Activated CD8-positive, alpha-beta memory T cell treated with anti-CD3 and anti-CD28 coated beads, Interleukin-2, amount 10 ng/mL, durations not matched to agents 7 days and 5 days (primary cell): Measurements from ENCODE around the gene CHD2. TPM values are rescaled to one million over a fixed set of nuclear protein-coding genes. Genes with fewer than 3 reads are reported as not detected.

ENCODE experiments used
- ATAC-seq: fragments of 150-1000 bp; cut with Tn5 transposase; one replicate; pipeline ENCODE4 v1.10.0; 2021; ENCODE audit warnings: moderate library complexity
- CTCF ChIA-PET: fragments of 350-600 bp; sonication (Branson Sonifier 250); formaldehyde crosslinking; loops from one replicate; lab custom pipeline; 2021; ENCODE audit warnings: antibody characterized with exemption; lab: Charles Lee
- DNase-seq: peaks from one replicate; pipeline ENCODE4 v3.0.0-alpha.2; 2020
- H3K27ac Mint-ChIP-seq: one replicate; pipeline ENCODE4 v1.8.0; 2021; ENCODE audit warnings: mild to moderate bottlenecking, mixed read lengths
- H3K27me3 Mint-ChIP-seq: one replicate; pipeline ENCODE4 v1.8.0; 2021; ENCODE audit warnings: mixed read lengths
- H3K36me3 Mint-ChIP-seq: one replicate; pipeline ENCODE4 v1.8.0; 2021; ENCODE audit warnings: mild to moderate bottlenecking, mixed read lengths
- H3K4me1 Mint-ChIP-seq: one replicate; pipeline ENCODE4 v1.8.0; 2021; ENCODE audit warnings: mixed read lengths
- H3K4me3 Mint-ChIP-seq: one replicate; pipeline ENCODE4 v1.8.0; 2021; ENCODE audit warnings: mild to moderate bottlenecking, moderate library complexity, mixed read lengths
- H3K9me3 Mint-ChIP-seq: one replicate; pipeline ENCODE4 v1.8.0; 2022; ENCODE audit warnings: low read depth, mixed read lengths
- total RNA-seq, 2 experiments: library from RNA; stranded (reverse); gene quantifications; one replicate each; pipeline ENCODE4 v1.2.3, GENCODE V29; 2021

CHD2 gene
- total RNA-seq, 2 experiments from 2014 or later: 121 to 151 TPM

DNA sequence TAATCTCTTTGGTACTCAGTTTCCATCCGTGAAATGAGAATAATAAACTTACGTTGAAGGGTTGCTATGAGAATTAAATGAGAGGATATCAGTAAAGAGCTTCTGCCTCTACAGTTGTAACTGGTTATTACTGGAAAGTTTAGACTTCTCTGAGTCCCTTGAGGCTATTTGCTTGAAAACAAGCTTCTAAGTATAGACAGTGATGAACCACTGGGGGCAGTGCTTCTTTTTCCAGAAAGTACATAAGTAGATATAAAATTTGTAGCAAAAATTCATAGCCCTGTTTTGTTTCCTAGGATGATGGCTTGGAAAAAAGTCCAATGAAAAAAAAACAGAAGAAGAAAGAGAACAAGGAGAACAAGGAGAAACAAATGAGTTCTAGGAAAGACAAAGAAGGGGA lies 101.8 kb downstream of the CHD2 start:
- Mint-ChIP-seq H3K9me3 (no peaks in the 10 kb centered on the region), H3K36me3 (peaks cover 75% of the 10 kb centered on the region), H3K27ac (peak overlapping the region; percentile 32), H3K4me3 (no peak overlapping the region), H3K27me3 (no peaks in the 10 kb centered on the region), H3K4me1 (peaks cover 15% of the 10 kb centered on the region)
- no peak for ATAC-seq
- CTCF ChIA-PET: interaction anchor here (1.2 to 1.5 kb wide), 3 partner anchors 10 to 26 kb away, joined by 3 to 4 read pairs (median 4); no protein-coding TSS in a partner anchor
- no peak for DNase-seq

DNA sequence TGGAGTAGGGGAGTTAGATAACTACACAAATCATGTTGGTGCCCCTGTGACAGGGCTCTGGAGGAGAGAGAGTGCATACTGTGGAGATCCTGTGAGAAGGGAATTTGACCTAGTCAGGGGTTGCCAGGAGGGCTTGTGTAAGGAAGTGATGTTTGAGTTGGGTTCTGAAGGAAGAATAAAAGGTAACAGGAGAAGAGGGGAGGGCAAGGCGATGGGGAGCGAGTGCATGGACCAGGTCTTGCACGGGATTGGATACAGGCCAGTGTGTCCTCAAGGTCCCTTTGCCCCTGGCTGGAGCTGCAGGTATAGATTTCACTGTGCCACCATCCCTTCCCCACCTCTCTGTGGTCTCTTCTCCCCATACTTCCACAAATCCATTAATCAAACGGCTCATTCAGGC lies 105.0 kb downstream of the CHD2 start:
- Mint-ChIP-seq H3K9me3 (no peaks in the 10 kb centered on the region), H3K4me1 (no peaks in the 10 kb centered on the region), H3K27me3 (no peaks in the 10 kb centered on the region), H3K36me3 (peaks cover 70% of the 10 kb centered on the region), H3K4me3 (no peak overlapping the region), H3K27ac (peak overlapping the region; percentile 14)
- CTCF ChIA-PET: interaction anchor here (0.9 to 1.9 kb wide), 2 partner anchors 21 to 208 kb away, joined by 3 to 8 read pairs; no protein-coding TSS in a partner anchor
- no peak for DNase-seq
- no peak for ATAC-seq

GRCh38 chr15:93007994-93008393 lies 107.9 kb downstream of the CHD2 start:
- CTCF ChIA-PET: no interaction called here
- DNase-seq (no peak), ATAC-seq (no peak)
- Mint-ChIP-seq H3K4me3 (no peak overlapping the region), H3K4me1 (no peaks in the 10 kb centered on the region), H3K36me3 (peaks cover 67% of the 10 kb centered on the region), H3K27me3 (no peaks in the 10 kb centered on the region), H3K9me3 (no peaks in the 10 kb centered on the region), H3K27ac (no peak overlapping the region)

- no peak overlapping the region for H3K27ac Mint-ChIP-seq
- H3K27me3 Mint-ChIP-seq: no peaks in the 10 kb centered on the region
- peaks cover 10% of the 10 kb centered on the region for H3K4me1 Mint-ChIP-seq
- no peak overlapping the region for H3K4me3 Mint-ChIP-seq
- ATAC-seq: no peak
- H3K9me3 Mint-ChIP-seq: no peaks in the 10 kb centered on the region
- DNase-seq: no peak
- H3K36me3 Mint-ChIP-seq: peaks cover 72% of the 10 kb centered on the region
- CTCF ChIA-PET: no interaction called here
These were observed 112.7 kb downstream of the CHD2 start for GRCh38 chr15:93012786-93013185.

DNA sequence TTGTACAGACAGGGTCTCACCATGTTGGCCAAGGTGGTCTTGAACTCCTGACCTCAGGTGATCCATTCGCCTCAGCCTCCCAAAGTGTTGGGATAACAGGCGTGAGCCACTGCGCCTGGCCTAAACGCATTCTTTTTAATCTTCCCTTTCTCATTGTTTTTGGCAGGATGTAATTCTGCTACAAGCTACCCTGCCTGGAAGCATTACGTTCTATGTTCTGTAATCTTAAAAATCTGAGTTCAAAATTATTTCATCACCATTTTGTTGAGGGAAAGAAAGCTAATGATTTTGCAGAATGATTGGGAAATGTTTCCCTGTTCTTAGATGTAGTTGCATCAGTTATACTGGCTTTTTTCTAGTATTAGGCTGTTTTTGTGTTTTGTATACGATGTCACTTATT lies 117.4 kb downstream of the CHD2 start:
- Mint-ChIP-seq H3K4me1 (peaks cover 53% of the 10 kb centered on the region), H3K9me3 (no peaks in the 10 kb centered on the region), H3K4me3 (no peak overlapping the region), H3K27ac (peak overlapping the region; percentile 28), H3K27me3 (no peaks in the 10 kb centered on the region), H3K36me3 (peaks cover 86% of the 10 kb centered on the region)
- CTCF ChIA-PET: interaction anchor here (0.6 to 3.2 kb wide), 4 partner anchors 12 to 220 kb away, joined by 3 to 29 read pairs (median 6); no protein-coding TSS in a partner anchor
- ATAC-seq: no peak
- DNase-seq: no peak

DNA sequence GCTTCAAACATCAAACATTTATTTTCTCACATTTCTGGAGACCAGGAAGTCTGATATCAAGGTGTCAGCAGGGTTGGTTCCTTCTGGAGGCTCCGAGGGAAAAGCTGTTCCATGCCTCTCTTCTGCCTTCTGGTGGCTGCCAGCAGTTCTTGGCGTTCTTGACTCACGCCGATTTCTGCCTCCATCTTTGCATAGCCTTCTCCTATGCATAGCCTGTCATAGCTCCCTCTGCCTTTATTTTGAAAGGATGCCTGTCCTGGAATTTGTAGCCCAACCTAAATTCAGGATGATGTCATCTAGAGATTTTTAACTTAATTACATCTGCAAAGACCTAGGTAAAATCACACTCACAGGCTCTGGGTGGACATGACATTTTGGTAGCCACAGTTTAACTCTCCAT lies 118.5 kb downstream of the CHD2 start:
- Mint-ChIP-seq H3K4me1 (peaks cover 62% of the 10 kb centered on the region), H3K36me3 (peaks cover 87% of the 10 kb centered on the region), H3K27me3 (no peaks in the 10 kb centered on the region), H3K4me3 (no peak overlapping the region), H3K9me3 (no peaks in the 10 kb centered on the region), H3K27ac (peak overlapping the region; percentile 41)
- CTCF ChIA-PET: interaction anchor here (0.5 to 3.2 kb wide), 5 partner anchors 10 to 220 kb away, joined by 3 to 29 read pairs (median 3); no protein-coding TSS in a partner anchor
- no peak for DNase-seq
- no peak for ATAC-seq

- Mint-ChIP-seq H3K36me3 (peaks cover 88% of the 10 kb centered on the region), H3K4me3 (no peak overlapping the region), H3K4me1 (peaks cover 64% of the 10 kb centered on the region), H3K9me3 (no peaks in the 10 kb centered on the region), H3K27me3 (no peaks in the 10 kb centered on the region), H3K27ac (peak overlapping the region; percentile 41)
- ATAC-seq (no peak), DNase-seq (no peak)
- CTCF ChIA-PET: interaction anchor here (0.5 to 3.2 kb wide), 4 partner anchors 10 to 220 kb away, joined by 3 to 29 read pairs (median 3); no protein-coding TSS in a partner anchor
These were observed 119.0 kb downstream of the CHD2 start for GRCh38 chr15:93019090-93019489.

DNA sequence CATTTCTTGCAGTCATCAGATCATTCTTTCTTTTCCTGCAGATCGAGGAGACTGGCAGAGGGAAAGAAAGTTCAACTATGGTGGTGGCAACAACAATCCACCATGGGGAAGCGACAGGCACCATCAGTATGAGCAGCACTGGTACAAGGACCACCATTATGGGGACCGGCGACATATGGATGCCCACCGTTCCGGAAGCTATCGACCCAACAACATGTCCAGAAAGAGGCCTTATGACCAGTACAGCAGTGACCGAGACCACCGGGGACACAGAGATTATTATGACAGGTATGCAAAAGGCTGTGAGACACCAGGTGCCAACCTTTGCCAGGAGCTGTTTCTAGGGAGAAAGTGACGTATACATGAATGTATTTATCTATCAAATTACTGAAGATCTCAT lies 119.8 kb downstream of the CHD2 start:
- Mint-ChIP-seq H3K27me3 (no peaks in the 10 kb centered on the region), H3K4me3 (no peak overlapping the region), H3K9me3 (no peaks in the 10 kb centered on the region), H3K27ac (peak overlapping the region; percentile 31), H3K4me1 (peaks cover 73% of the 10 kb centered on the region), H3K36me3 (peaks cover 90% of the 10 kb centered on the region)
- CTCF ChIA-PET: interaction anchor here (2.0 kb wide), 1 partner anchor 10 kb away, joined by 8 read pairs; no protein-coding TSS in a partner anchor
- ATAC-seq (no peak), DNase-seq (no peak)

DNA sequence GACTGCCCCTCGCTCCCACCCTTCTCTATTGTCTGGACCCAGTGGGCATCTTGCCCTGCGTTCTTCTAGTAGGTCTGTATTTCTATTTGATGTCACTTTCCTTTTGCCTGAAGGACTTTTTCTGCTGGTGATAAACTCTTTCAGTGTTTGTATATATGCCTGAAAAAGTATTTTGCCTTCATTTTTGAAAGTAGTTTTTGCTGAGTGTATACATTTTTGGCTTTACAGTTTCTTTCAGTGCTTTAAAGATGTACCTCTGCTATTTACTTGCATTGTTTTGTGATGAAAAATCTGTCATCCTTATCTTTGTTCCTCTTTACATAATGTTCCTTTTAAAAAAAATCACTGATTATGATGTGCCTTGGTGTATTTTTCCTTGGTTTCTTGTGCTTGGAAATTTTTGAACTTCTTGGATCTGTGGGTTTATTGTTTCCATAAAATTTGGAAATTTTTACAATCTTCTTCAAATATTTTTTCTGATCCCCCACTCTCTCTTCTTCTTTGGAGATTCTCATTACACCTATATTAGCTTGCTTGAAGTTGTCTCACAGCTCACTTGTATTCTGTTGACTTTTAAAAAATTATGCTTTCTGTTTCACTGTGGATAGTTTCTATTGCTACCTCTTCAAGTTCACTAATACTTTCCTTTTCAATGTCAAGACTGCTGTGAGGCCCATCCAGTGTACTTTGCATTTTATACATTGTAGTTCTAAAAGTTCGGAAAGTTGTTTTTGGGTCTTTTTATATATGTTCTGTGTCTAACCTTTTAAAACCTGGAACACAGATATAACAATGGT lies 121.0 kb downstream of the CHD2 start:
- Mint-ChIP-seq H3K4me3 (peak overlapping the region; percentile 13), H3K9me3 (no peaks in the 10 kb centered on the region)
- ATAC-seq: peak; percentile 68

DNA sequence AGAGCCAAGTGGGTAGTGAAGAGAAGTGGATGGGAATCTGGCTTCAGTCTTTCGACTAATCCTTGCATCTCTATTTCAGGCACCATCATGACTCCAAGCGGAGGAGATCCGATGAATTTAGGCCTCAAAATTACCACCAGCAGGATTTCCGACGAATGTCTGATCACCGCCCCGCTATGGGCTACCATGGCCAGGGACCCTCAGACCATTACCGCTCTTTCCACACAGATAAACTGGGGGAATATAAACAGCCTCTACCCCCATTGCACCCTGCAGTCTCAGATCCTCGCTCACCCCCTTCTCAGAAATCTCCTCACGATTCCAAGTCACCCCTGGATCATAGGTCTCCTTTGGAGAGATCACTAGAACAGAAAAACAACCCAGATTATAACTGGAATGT lies 124.2 kb downstream of the CHD2 start:
- no peak overlapping the region for H3K4me3 Mint-ChIP-seq
- DNase-seq (no peak), ATAC-seq (no peak)
- H3K27ac Mint-ChIP-seq: no peak overlapping the region
- peaks cover 64% of the 10 kb centered on the region for H3K4me1 Mint-ChIP-seq
- H3K9me3 Mint-ChIP-seq: no peaks in the 10 kb centered on the region
- peaks cover 71% of the 10 kb centered on the region for H3K36me3 Mint-ChIP-seq
- CTCF ChIA-PET: interaction anchor here (2.4 kb wide), 1 partner anchor 12 kb away, joined by 10 read pairs; no protein-coding TSS in a partner anchor
- no peaks in the 10 kb centered on the region for H3K27me3 Mint-ChIP-seq

More for the DNA sequence above, 121.0 kb downstream of the CHD2 start:
- H3K36me3 Mint-ChIP-seq: peaks cover 89% of the 10 kb centered on the region
- H3K27ac Mint-ChIP-seq: peak overlapping the region; percentile 83
- peaks cover 83% of the 10 kb centered on the region for H3K4me1 Mint-ChIP-seq
- CTCF ChIA-PET: interaction anchor here (1.3 to 2.0 kb wide), 2 partner anchors 9 to 224 kb away, joined by 3 to 8 read pairs; no protein-coding TSS in a partner anchor
- no peaks in the 10 kb centered on the region for H3K27me3 Mint-ChIP-seq
- no peak for DNase-seq

DNA sequence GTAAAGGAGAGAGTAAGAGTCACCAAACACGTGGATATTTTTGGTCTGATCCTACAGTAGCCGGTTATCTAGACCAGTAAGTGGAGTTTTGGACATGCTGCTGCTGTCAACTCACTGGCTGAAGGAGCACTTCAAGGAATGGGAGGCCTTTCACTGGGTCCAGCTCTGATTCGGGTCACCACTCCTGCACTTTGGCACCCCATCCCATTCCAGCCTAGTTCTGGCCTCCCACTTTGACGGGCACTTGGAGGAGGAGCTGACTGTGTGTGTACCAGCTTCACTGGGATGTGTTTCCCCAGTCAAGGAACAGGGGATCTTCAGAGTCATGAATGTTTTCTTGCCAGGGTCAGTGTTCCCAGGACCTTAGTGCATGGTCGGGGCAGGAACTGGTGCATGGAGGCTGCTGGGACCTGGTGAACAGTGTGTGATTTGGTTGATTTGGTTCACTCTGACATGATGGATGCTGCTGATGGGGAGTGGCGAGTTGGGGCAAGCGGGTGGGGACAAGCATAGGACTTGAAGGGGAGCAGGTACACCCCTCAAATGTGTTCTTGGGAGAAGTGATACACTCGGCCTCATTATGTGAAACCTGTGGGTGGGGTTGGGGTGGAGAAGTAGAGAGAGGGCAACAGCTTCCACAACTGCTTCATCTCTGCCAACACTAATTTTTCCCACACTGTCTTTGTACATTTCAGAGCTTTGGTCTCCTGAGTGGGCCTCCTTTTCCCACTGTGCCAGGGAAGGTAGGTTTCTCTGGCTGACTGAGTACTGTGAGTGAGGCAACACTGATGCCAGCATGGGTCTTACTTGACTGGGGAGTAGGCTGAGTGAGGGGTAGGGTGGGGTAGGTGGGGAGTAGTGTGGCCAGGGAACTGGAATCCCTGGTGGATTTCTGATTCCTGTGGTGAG lies 124.8 kb downstream of the CHD2 start:
- peaks cover 65% of the 10 kb centered on the region for H3K36me3 Mint-ChIP-seq
- no peaks in the 10 kb centered on the region for H3K27me3 Mint-ChIP-seq
- no peak overlapping the region for H3K4me3 Mint-ChIP-seq
- H3K9me3 Mint-ChIP-seq: no peaks in the 10 kb centered on the region
- CTCF ChIA-PET: interaction anchor here (1.9 to 2.4 kb wide), 2 partner anchors 11 to 227 kb away, joined by 6 to 10 read pairs; no protein-coding TSS in a partner anchor
- H3K4me1 Mint-ChIP-seq: peaks cover 62% of the 10 kb centered on the region
- H3K27ac Mint-ChIP-seq: peak overlapping the region; percentile 81
- ATAC-seq: no peak
- DNase-seq: no peak

- Mint-ChIP-seq H3K4me1 (peaks cover 56% of the 10 kb centered on the region), H3K27me3 (no peaks in the 10 kb centered on the region), H3K36me3 (peaks cover 59% of the 10 kb centered on the region), H3K27ac (peak overlapping the region; percentile 81), H3K9me3 (no peaks in the 10 kb centered on the region), H3K4me3 (no peak overlapping the region)
- CTCF ChIA-PET: interaction anchor here (1.9 to 2.4 kb wide), 2 partner anchors 11 to 228 kb away, joined by 6 to 10 read pairs; no protein-coding TSS in a partner anchor
- ATAC-seq (peak; percentile 66), DNase-seq (peak; percentile 52)
These were observed 125.5 kb downstream of the CHD2 start for GRCh38 chr15:93025625-93025982.

- Mint-ChIP-seq H3K4me3 (no peak overlapping the region), H3K9me3 (no peaks in the 10 kb centered on the region), H3K27ac (peak overlapping the region; percentile 81), H3K36me3 (peaks cover 51% of the 10 kb centered on the region), H3K27me3 (no peaks in the 10 kb centered on the region), H3K4me1 (peaks cover 49% of the 10 kb centered on the region)
- CTCF ChIA-PET: interaction anchor here (1.9 to 2.4 kb wide), 2 partner anchors 10 to 229 kb away, joined by 6 to 10 read pairs; no protein-coding TSS in a partner anchor
- ATAC-seq (no peak), DNase-seq (no peak)
These were observed 126.3 kb downstream of the CHD2 start for GRCh38 chr15:93026380-93026817.
